GM21360 (cell line): ENCODE data around the gene DLG4.
A peak's percentile ranks its signal among the peaks of the same experiment; 100 is the strongest.
"Not testable (repeated sequence)": the region's sequence is repeated elsewhere in the genome, so short reads cannot be mapped to it uniquely, and the experiment has no call there.

ENCODE experiments used
- ATAC-seq: cut with Tn5 transposase; IDR thresholded peaks from one replicate; pipeline ENCODE4 v1.9.1; 2021; ENCODE audit warnings: mild to moderate bottlenecking, moderate library complexity; ENCODE audit not compliant: unreplicated experiment

The DLG4 gene

DNA sequence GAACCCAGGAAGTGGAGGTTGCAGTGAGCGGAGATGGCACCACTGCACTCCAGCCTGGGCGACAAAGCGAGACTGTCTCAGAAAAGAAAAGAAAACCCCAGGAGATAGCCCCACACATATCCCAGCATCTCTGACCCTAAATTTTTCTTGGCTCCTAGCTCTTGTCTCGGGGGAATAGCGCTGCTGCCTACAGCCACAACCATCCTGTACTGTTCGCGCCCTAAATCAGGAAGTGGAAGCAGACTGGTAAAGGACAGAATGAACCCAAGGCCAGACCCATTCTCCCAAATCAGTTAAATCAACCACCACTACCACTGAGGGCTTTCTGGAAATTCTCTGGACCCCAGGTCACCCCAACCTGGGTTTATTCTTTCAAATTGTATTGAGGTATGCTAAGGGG is 30.2 kb upstream of the DLG4 start:
- ATAC-seq, result no peak

DNA sequence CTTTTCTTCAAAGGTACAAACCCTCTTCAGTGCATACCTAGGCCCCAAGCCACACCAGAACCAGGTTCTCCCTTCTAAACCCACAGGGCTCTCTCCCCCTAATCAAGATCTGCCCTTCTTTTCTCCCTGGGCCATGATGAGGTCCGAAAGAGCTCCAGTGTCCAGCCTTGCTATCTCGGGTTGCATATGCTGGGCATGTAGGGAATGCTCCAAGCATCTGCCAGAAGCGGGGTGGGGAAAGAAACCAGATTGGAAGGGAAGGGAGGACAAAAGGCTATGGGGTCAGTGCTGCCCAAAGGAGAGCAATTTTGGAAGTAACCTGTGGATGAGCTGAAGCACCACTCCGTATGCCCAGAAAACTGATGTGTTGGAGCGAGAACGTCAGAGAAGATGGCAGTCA is 29.6 kb upstream of the DLG4 start:
- no peak for ATAC-seq

DNA sequence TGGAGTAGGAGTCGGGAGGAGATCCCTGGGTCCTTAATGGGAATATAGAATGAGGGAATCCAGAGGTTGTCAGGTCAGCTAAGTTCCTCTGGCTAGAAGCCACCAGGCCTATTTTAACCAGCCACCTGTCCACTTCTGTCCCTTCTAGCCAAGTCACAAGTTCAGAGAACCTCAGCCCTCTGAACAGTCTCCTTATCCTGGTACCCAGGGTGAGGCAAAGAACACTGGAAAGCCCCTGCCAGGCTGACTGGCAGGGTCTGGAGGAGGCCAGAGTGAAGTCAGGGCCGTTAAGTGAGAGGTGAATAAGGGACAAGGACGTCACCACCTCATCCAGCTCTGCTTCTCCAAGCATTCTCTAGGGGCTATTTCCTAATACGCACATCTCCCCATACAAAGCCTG is 29.2 kb upstream of the DLG4 start:
- ATAC-seq, result no peak

DNA sequence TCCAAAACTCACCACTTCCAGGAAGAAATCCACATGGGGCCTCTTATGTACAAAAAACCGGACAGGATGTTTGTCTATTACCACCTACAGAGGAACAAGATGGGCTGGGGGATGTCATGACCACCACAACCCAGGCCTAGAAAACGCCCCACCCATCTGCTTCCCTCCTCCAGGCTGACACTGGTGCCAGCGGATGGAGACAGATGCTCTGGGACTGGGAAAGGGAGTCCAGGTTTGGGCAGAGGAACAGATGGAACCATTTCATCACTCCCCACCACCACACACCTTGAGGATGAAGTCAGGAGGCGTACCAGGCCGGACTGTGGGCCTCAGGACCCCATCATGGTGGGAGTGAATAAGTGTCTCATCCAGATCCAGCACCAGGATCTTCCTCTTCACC is 27.1 kb upstream of the DLG4 start:
- ATAC-seq, result no peak

DNA sequence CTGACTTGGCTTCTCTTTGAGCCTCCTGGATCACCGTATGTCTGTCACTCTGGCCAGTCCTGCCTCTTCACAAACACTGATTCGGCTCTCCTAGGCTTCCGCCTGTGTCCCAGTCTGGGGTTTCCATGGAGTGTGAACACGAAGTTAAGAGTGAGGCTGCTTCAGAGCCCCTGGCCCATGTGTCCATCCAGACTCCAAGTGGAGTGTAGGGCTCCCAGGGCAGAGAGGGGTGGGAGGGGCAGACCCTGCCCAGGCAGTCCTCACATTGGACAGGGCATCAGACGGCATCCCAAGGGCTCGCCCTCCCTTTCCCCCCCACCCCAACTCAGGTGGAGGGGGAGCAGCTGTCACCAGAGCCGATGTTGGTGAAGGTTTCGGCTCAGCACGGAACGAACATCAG is 24.2 kb upstream of the DLG4 start:
- not testable (repeated sequence) for ATAC-seq

DNA sequence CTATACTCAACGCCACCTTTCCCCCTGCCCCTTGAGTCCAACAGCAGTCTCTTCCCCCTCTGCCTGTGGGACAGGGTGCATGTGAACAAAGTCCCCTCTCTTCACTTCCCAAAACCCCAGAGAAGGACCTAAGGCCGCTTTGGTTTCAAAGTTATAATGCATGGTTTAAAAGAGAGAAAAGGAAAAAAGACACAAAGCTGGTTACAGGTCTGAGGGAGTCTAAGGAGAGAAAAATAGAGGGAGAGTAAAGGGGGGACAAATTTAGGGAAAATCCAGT is 23.8 kb upstream of the DLG4 start:
- no peak for ATAC-seq

DNA sequence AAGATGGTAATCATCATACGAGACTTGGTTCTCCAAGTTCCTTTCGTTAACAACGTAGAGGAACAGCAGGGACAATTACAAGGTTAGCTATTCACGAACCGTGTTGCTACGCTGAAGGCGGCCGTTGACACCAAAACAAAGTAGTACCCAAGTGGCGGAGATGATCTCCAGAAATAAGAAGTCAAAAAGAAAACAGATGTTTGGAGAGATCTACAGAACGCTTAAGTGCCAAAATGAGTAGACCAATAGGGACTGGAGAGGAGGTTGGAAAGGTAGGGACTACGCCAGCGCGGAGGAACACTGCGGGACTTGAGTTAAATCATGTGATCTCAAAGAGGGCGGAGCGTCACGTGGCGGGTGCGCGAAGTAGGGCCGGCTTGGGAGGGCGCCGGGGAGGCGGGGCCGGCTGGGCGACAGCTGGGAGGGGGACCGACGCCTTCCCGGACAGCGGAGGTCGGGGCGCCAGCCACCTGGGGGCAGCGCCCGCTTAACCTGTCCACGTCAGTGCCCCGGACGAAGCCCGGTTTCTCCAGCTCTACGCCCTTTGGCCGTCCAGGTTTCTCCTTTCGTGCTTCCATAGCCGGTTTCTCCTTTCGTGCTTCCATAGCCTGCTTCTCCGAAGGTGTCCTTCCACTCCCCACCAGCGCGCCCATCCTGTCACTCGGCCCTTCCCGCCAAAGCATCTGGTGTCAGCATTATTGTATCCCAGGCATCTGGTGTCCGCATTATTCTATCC is 23.2 kb upstream of the DLG4 start:
- ATAC-seq, result peak; percentile 46

DNA sequence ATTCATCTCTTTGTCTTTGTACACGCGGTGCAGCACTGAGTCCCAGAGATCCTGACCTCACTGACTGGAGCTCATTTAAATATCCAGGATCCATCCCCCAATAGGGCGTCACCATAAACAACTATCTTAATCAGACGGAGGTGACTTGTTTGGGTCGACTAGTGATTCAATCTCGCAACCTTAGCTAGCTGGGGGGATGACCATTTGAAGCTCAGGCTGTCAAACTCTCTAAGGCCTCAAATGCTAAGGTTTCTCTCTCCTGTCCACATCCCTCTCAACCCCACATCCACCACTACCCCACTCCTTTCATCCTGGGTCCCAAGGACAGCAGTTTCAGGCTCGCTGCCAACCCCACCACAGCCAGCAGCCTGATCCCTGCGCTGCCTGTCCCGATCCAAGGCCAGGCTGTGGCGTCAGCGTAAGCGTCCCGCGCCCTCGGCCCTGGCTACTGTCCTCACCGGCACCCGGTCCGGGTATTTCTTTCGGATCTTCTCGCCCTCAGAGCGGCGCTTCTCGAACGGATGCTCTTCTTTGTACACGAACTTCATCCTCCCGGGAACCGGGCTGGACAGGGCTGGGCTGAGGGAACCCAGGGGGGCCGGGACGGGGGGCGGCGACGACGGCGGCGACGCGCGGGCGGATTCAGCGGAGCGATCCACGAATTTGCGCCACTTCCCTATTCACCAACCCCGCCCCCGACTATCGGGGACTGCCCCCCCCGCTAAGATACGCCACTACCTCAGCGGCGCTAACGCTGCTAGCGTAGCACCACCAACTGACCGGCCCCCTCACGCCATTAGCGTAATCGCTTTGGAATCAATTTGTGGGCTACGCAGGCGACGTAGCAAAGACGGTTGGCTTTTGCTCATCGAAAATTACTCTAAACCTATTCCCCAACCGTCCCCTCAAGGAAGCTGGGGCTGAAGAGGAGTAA is 22.4 kb upstream of the DLG4 start, which contains the start of gene GABARAP:
Gene GABARAP, minus strand, starts transcription at position 667 of the 934 bp plus-strand sequence. Its CDS starts 119 bp downstream, at position 548.
- ATAC-seq, result peak; percentile 25

DNA sequence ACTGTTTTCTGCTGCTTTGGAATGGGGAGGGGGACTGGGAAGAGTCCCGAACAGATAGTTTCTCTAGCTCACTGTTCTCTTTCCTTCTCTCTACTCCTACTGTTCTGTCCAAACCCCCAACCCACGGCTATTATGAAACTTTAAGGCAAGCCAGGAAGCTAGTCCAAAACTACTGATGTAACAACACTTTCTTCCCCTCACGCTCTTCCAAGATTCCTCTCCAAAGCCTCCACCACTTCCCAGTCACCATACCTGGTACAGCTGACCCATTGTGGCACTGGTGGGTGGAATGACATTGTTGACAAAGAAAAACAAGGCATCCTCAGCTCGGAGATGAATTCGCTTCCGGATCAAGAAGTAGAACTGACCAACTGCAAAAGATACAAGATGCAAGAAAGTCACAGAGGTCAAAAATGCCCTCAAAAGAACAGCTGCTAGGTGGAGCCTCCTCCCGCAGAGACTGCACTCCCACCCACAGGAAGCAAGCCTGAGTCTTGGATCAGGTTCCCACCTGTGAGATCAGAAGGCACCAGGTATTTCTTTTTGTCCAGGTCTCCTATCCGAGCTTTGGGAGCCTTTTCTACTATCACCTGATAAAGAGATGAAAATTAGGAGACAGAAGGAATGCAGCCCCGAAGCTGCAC is 21.6 kb upstream of the DLG4 start:
- no peak for ATAC-seq

DNA sequence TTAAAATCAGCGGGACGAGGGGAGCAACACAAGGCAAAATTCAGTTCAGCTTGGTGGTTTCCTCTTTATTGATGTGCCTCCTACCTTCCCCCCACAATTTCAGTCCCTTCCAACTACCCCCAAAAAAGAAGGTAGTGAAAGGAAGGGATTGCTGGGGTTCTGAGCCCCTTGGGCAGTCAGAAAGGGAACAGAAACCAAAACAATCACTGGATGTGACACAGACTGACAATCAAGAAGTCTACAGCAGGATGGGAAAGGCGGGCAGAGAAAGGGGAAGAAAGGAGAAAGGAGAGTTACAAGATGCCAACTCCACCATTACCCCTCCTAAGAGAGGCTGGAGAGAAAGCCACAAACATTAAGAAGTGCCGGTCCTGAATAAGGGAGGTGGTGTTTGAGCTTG is 20.7 kb upstream of the DLG4 start:
- ATAC-seq, result no peak

DNA sequence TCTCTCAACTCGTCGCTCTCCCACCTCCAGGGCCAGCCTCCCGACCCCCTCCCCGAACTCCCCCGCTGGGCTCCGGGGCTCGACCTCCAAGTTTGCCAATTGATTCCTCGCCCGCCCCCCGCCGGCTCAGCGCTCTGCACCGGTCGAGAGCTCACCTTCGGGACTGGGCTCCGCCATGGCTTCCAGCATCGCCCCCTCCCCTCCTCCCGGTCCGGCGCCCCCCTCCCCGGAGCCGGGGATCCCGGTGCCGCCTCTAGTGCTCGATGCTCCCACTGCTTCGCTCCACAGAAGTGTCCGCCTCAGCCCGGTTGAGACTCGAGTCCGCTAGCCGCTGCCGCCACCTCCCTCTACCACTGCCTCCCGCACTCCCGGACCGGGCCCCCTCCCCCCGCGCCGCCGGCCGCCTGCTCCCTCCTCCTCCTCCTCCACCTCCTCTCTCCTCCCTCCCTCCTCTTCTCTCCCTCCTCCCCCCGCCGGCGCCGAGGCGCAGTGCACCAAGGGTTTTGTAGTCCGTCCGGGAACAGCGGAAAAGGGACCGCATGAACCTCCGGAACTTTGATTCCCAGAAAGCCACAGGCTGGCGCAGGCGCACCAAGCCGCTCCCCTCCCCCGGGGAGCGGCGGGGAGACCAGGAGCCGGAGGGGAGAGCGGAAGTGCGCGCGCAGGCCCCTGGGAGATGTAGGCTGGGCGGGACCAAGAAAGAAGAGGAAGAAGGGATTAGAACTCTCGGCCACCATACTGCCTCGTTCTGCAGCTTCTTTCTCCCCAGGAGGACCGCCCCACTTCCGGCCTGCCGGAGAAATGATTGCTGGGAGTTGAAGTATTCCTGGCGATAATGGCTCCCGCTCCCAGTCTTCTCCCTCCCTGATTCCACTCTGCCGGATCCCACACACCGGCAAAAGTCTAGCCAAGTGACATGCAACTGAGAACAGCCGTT is 19.7 kb upstream of the DLG4 start, which contains the start of gene PHF23:
Gene PHF23, minus strand, starts transcription at position 367 of the 937 bp plus-strand sequence. Its CDS starts 178 bp downstream, at position 189.
- ATAC-seq, result peak; percentile 36

DNA sequence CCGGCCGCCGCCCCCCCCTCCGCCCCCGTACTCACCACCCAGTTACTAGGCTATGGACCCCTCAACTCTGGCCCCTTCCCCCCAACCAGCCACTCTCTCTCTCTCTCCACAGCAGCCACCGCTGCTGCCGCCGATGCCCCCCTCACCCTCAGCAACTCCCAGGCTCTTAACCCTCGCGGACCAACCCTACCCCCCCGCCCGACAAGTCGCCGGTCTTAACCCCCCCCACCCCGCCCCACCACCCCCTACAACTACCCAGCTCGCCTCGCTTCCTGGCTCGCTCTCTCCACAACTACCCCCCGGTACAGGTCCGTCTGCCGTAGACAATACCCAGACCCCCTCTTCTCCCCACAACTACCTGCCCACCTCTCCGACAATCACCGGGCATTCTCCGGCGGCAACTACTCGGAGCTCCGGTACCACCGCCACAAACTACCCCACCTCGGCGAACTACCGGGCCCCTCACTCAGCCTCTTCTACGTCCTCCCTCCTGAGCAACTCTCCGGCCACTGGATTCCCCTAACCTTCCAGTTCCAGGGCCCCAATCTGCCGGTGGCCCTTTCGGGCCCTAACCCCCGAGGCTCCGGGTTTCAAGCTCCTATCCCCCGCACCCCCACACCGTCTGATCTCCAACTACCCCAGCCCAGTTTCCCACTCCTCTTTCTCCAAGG is 18.9 kb upstream of the DLG4 start:
- no peak for ATAC-seq

DNA sequence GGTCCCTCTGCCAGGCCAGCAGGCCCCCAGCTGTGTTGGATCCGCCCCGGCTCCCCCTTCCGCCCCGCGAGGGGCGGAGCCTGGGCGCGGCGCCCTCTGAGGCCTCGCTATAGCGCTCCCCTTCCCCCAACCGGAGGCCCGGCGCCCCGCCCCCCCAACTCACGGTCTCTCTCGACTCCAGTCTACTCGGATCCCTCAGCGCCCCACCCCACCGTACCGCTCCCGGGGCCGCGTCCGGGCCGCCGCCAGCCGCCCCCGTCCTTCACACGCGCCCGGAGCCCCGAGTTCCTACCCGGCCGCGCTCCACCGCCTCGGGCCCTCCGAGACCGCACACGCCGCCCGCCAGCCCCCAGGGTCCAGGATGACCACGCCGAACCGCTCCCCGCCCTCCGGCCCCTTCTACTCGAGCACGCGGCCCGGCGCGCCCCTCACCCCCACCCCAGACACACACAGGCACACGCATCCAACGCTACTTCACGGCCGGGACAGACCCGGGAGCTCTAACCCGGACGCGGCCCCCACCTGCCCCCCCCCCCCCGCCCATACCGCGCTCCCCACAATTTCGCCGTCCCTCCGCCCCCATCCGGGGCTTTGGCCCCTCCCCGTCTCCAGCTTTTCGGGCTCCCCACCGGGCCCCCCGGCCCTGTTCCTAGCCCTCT is 18.3 kb upstream of the DLG4 start:
- no peak for ATAC-seq

DNA sequence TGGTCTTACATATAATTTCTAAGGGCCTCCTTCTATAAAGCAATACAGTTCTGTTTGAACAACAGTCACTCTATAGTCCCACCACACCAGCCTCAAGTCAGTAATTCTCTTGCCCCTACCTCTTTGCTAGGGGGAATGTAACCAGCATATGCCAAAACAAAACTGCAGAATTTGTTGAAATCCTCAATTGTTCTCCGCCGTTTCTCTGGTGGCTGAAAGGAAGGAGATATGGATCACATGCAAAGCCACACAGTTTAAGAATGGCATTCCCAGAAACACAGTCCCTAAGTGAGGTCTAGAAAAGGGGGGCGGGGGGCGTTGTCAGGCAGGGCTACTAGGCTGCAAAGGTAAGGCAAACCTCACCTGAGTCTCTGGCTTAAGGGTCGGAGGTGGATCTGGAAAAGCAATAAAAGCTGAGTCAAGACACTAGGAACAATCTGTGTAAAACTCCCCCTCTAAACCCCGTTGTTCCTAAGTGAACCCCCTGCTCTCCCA is 17.7 kb upstream of the DLG4 start:
- no peak for ATAC-seq

DNA sequence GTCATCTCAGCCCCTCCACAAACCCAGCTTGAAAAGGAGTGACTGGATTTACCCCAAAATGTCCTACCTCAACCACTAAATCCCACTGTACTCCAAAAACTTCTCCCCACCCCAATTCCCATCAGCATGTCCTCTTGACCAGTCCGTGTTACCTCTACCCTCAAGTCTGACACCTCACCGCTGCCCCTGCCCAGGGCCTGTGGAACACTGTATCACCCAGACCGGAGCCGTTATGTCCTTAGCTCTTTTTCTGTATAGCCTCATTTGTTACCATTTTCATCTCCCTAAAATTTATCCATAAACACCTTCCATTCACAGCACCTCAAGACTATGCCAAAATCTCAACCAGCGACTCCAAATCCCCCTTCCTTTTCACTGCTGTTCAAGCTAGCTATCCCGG is 17.2 kb upstream of the DLG4 start:
- ATAC-seq, result no peak

DNA sequence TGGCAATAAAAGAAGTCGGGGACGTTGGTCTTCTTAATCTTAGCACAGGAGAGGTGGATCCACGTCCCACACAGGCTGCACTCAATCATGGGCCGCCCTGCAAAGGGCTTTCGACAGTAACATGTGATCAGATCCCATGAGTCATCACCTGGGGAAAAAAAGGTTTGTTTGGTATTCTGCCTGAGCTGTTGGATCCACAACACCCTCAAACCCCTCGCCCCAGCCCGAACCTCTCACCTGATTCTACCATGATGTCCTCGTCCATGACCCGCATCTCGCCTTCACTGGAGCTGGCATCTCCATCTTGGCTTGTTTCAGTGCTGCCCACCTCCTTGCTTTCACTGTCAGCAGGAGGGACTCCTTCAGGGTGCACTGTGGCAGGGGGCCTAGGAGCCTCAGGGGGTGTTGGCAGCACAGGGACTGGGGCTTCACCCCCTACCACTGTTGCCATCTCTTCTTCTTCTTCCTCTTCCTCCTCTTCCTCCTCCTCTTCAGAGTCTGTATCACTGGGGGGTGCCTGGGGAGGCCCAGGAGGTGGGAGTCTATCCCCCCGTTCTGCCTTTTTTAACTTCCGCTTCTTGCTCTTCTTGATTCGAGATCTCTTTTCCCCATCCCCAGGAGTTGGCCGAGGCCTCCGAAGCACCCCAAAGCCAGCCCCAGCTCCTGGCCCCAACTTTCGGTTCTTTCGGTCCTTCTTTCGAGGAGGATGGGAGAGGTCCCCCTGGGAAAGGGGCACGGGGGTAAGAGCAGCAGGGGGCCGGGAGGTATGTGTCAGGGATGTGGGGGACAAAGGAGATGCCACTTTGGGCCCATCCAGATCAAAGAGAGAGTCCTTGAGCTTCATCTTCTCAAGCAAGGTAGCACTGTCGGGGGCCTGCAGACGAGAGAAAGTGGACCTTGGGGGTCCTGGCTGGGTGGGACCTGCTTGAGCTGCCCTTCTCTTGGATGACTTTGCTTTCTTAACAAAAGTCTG is 16.3 kb upstream of the DLG4 start:
- no peak for ATAC-seq

DNA sequence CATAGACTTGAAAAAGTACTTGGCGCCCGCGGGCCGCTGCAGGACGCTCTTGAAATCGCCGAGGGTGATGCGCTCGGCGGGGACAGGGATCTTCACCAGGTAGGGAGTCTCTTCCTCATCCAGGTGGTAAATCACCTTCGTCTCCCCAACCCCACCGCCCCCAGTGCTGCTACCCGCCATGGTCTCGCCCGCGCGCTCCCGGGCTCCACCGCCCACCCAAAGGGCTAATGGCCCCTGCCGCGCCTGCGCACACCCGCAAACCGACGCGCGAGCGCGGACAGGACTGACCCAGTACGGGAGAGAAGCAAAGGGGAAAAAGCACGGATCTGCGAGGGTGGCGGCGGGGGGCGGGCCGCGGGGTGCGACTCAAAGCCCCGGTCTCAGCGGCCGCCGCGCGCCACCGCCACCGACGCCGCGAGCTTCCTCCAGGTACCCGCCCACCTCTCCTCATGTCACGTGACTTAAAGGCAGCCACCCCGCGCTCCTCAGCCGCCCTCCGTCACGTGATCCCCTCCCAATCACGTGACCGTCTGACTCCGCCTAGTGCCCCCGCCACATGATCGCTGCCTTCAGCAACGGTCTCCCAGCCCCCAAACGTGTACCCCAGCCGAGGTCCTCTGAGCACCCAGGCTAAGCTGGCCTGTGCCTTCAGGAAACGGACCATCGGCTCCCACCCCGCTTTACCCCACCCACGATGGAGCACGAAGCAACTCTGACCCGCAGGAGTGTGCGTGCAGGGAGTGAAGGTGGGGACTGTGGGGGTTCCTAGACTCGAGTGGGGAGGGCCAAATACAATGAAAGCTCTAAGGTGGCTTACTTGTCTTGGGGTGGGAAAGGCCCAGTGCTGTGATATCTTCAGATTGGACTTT is 14.7 kb upstream of the DLG4 start, which contains the start of gene DVL2:
Gene DVL2, minus strand, starts transcription at position 435 of the 869 bp plus-strand sequence. Its CDS starts 255 bp downstream, at position 180.
- peak; percentile 43 for ATAC-seq
